ENCODE data around the gene FAF2.

GRCh38 chr5:176444742-176445141 lies 3.4 kb upstream of the FAF2 start:
- TF ChIP-seq, protein P1, sequence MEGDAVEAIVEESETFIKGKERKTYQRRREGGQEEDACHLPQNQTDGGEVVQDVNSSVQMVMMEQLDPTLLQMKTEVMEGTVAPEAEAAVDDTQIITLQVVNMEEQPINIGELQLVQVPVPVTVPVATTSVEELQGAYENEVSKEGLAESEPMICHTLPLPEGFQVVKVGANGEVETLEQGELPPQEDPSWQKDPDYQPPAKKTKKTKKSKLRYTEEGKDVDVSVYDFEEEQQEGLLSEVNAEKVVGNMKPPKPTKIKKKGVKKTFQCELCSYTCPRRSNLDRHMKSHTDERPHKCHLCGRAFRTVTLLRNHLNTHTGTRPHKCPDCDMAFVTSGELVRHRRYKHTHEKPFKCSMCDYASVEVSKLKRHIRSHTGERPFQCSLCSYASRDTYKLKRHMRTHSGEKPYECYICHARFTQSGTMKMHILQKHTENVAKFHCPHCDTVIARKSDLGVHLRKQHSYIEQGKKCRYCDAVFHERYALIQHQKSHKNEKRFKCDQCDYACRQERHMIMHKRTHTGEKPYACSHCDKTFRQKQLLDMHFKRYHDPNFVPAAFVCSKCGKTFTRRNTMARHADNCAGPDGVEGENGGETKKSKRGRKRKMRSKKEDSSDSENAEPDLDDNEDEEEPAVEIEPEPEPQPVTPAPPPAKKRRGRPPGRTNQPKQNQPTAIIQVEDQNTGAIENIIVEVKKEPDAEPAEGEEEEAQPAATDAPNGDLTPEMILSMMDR (IDR thresholded peaks at IDR 0.05 in 8 of 11, conservative IDR thresholded peaks at IDR 0.05 in 3 of 11), result no peak
- no peak for TF ChIP-seq POLR2AphosphoS5 (IDR thresholded peaks at IDR 0.05)
- no peak for TF ChIP-seq POLR2A (IDR thresholded peaks at IDR 0.05)
